ENCODE results near the gene ATF7IP.
A peak's percentile ranks its signal among the peaks of the same experiment; 100 is the strongest.
"Not testable (repeated sequence)": the region's sequence is repeated elsewhere in the genome, so short reads cannot be mapped to it uniquely, and the experiment has no call there.

Gene ATF7IP

DNA sequence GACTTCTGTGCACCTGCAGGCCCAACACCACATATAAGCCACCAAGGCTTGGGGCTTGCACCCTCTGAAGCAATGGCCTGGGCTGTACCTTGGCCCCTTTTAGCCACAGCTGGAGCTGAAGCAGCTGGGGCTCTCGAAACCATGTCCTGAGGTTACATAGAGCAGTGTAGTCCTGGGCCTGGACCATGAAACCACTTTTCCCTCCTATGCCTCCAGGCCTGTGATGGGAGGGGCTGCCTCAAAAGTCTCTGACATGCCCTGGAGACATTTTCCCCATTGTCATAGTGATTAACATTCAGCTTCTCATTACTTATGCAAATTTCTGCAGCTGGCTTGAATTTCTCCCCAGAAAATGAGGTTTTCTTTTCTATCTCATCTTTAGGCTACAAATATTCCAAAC lies 13.4 kb upstream of the ATF7IP start:
- H3K9me3 ChIP-seq (ENCODE audit: control insufficient read depth, insufficient read depth, low read length): peaks cover 18% of the 10 kb centered on the region
- not testable (repeated sequence) for H3K4me3 ChIP-seq (ENCODE audit: low read depth, low read length); H3K27me3 ChIP-seq (ENCODE audit: control insufficient read depth, insufficient read depth, low read length); H3K36me3 ChIP-seq (ENCODE audit: control insufficient read depth, insufficient read depth, low read length); H3K4me1 ChIP-seq (ENCODE audit: control insufficient read depth, insufficient read depth, low read length); H3K9ac ChIP-seq (ENCODE audit: low read depth, low read length)

DNA sequence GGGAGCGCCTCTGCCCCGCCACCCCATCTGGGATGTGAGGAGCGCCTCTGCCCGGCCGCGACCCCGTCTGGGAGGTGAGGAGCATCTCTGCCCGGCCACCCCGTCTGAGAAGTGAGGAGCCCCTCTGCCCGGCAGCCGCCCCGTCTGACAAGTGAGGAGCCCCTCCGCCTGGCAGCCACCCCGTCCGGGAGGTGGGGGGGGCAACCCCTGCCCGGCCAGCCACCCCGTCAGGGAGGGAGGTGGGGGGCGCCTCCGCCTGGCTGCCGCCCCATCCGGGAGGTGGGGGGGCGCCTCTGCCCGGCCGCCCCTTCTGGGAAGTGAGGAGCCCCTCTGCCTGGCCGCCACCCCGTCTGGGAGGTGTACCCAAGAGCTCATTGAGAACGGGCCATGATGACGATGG lies 10.8 kb upstream of the ATF7IP start:
- H3K27me3 ChIP-seq (ENCODE audit: control insufficient read depth, insufficient read depth, low read length); H3K4me1 ChIP-seq (ENCODE audit: control insufficient read depth, insufficient read depth, low read length); H3K9ac ChIP-seq (ENCODE audit: low read depth, low read length); H3K36me3 ChIP-seq (ENCODE audit: control insufficient read depth, insufficient read depth, low read length); H3K4me3 ChIP-seq (ENCODE audit: low read depth, low read length): not testable (repeated sequence)
- peaks cover 18% of the 10 kb centered on the region for H3K9me3 ChIP-seq (ENCODE audit: control insufficient read depth, insufficient read depth, low read length)

DNA sequence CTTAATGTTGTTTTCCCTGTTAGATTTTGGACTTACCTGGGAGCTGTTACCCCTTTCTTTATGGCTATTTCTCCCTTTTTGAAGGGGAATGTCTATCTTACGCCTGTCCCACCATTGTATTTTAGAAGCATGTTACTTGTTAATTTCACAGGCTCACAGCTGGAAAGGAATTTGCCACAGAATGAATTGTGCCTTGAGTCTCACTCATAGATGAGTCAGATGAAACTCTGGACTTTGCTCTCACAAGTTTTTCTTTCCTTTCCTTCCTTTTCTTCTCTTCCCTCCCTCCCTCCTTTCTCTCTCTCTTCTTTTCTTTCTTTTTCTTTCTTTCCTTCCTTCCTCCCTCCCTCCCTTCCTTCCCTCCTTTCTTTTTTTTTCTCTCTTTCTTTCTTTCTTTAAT lies 9.3 kb upstream of the ATF7IP start:
- no peak overlapping the region for H3K9ac ChIP-seq (ENCODE audit: low read depth, low read length)
- H3K4me1 ChIP-seq (ENCODE audit: control insufficient read depth, insufficient read depth, low read length): no peaks in the 10 kb centered on the region
- H3K4me3 ChIP-seq (ENCODE audit: low read depth, low read length): no peak overlapping the region
- H3K36me3 ChIP-seq (ENCODE audit: control insufficient read depth, insufficient read depth, low read length): no peaks in the 10 kb centered on the region
- no peaks in the 10 kb centered on the region for H3K27me3 ChIP-seq (ENCODE audit: control insufficient read depth, insufficient read depth, low read length)
- peaks cover 12% of the 10 kb centered on the region for H3K9me3 ChIP-seq (ENCODE audit: control insufficient read depth, insufficient read depth, low read length)

DNA sequence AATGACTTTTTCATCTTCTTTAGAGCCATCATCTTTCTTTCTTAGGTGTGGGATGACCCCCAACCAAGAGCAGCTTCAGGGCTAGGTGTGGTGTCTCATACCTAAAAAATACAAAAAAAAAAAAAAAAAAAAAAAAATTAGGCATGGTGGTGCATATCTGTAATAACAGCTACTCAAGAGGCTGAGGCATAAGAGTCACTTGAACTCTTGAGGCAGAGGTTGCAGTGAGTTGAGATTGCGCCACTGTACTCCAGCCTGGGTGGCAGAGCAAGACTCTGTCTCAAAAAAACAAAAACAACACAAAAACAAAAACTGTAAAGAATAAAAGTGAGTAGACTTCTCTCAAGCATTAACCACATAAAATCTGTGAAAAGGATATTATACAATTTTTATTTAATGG lies 8.0 kb upstream of the ATF7IP start:
- no peak overlapping the region for H3K9ac ChIP-seq (ENCODE audit: low read depth, low read length)
- H3K4me3 ChIP-seq (ENCODE audit: low read depth, low read length): no peak overlapping the region
- H3K27me3 ChIP-seq (ENCODE audit: control insufficient read depth, insufficient read depth, low read length): no peaks in the 10 kb centered on the region
- peaks cover 4% of the 10 kb centered on the region for H3K9me3 ChIP-seq (ENCODE audit: control insufficient read depth, insufficient read depth, low read length)
- no peaks in the 10 kb centered on the region for H3K36me3 ChIP-seq (ENCODE audit: control insufficient read depth, insufficient read depth, low read length)
- H3K4me1 ChIP-seq (ENCODE audit: control insufficient read depth, insufficient read depth, low read length): no peaks in the 10 kb centered on the region

DNA sequence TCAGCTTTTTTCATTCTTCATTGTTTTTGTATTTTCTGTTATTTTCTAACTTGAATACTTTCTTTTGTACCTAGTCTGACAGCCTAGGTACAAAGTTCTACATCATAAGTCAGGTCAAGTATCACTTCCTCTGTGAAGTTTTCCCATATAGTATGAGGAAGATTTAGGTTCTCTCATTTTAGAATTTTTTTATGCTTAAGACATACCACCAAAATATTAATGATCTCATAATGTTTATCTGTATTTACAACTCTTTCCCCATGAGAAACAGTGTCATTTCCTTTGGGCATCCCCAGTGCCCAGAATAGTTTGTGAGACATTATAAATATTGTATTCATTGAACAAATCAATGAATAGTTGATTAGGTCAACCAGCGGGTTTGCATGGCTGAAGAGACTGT lies 3.1 kb upstream of the ATF7IP start:
- H3K9me3 ChIP-seq (ENCODE audit: control insufficient read depth, insufficient read depth, low read length): no peaks in the 10 kb centered on the region
- H3K4me3 ChIP-seq (ENCODE audit: low read depth, low read length): no peak overlapping the region
- no peaks in the 10 kb centered on the region for H3K36me3 ChIP-seq (ENCODE audit: control insufficient read depth, insufficient read depth, low read length)
- H3K27me3 ChIP-seq (ENCODE audit: control insufficient read depth, insufficient read depth, low read length): no peaks in the 10 kb centered on the region
- no peak overlapping the region for H3K9ac ChIP-seq (ENCODE audit: low read depth, low read length)
- no peaks in the 10 kb centered on the region for H3K4me1 ChIP-seq (ENCODE audit: control insufficient read depth, insufficient read depth, low read length)

DNA sequence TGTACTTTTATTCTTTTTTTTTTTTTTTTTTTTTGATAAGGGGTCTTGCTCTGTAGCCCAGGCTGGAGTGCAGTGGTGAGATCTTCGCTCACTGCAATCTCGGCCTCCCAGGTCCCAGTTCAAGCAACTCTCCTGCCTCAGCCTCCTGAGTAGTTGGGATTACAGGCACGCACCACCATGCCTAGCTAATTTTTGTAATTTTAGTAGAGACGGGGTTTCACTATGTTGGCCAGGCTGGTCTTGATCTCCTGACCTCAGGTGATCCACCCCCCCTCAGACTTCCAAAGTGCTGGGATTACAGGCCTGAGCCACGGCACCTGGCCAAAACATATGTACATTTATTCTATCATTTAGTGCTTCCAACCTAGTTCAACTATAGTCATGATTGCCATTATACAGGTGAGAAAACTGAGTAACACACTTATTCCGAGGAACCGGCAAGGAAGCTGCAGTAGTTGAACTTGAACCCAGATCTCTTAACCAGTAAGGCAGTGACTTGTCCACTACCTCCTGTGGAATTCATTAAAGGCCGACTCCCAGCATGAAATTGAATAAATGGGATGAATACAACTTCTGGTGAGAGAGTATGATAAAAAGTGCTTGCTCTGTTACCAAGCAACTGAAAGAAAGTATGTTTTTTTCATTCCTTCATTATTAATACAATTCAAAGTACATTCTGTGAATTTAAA lies 755 bp upstream of the ATF7IP start:
- no peaks in the 10 kb centered on the region for H3K36me3 ChIP-seq (ENCODE audit: control insufficient read depth, insufficient read depth, low read length)
- H3K27me3 ChIP-seq (ENCODE audit: control insufficient read depth, insufficient read depth, low read length): no peaks in the 10 kb centered on the region
- H3K9ac ChIP-seq (ENCODE audit: low read depth, low read length): no peak overlapping the region
- no peaks in the 10 kb centered on the region for H3K4me1 ChIP-seq (ENCODE audit: control insufficient read depth, insufficient read depth, low read length)
- no peak overlapping the region for H3K4me3 ChIP-seq (ENCODE audit: low read depth, low read length)
- H3K9me3 ChIP-seq (ENCODE audit: control insufficient read depth, insufficient read depth, low read length): no peaks in the 10 kb centered on the region

DNA sequence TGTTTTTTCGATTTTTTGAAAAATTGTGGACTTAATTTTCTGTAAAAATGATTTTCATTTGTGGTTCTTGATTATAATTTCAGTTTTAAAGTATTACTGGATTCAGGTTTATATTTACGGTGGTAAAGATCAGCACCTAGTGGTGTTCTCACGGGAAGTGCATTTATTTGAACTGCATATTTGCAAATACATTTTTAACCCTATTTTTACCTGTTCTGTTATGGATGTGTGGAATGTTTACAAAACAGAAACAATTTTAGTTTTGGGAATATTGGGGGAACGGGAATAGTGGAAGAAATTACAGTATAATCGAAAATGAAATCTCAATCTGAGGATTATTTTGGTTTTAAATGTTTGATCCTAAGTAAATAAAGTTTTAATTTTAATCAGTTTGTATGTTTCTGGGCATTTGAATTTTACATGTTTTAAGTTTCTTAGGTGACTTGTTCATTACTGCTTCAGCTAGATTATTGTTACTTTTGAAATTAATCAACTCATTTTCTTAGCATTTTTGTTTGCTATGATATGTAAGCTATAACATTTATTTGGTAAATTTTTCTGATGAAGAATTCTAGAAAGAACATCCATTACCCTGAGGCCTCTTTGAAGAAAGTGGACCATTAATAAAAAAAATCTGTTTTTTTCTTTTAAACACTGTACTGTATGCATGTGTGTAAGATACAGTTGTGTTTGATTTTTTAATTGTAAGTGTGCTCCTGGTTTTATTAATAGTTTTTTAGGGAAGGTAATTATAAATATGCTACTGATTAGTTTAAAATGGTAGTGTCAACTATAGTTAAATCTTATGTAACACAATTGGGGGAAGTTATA lies 942 bp downstream of the ATF7IP start:
- Histone ChIP-seq H3K36me3 (ENCODE audit: control insufficient read depth, insufficient read depth, low read length) (no peaks in the 10 kb centered on the region), H3K9me3 (ENCODE audit: control insufficient read depth, insufficient read depth, low read length) (no peaks in the 10 kb centered on the region), H3K4me1 (ENCODE audit: control insufficient read depth, insufficient read depth, low read length) (peaks cover 2% of the 10 kb centered on the region), H3K9ac (ENCODE audit: low read depth, low read length) (peak overlapping the region; percentile 81), H3K4me3 (ENCODE audit: low read depth, low read length) (peak overlapping the region; percentile 67), H3K27me3 (ENCODE audit: control insufficient read depth, insufficient read depth, low read length) (no peaks in the 10 kb centered on the region)

DNA sequence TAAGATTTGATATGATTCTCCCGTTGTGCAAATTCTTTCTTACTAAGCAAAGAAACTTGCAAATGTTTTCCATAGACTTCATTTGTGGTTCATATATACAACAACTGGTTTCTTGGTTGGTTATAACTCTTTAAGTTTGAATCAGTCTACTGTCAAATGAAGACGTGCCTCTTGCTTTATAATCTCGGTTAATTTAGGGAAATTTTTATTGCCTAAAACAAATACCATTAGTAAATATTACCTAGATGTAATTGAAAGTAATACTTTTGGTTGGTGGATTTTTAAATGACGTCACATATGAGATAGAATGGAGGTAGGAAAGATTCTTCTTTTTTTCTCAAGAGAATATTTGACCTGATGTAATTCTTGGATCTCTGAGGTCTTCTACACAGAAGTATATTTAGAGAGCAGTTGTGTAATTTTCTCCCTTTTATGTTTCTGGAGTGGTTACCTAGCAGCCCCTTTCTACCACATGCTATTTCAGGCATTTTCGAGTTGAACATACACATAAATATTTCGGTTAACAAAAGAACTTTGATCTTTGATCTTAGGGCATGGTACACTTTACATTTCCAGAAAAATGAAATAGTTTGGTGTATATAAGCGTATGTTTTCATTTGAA lies 1.7 kb downstream of the ATF7IP start:
- H3K9me3 ChIP-seq (ENCODE audit: control insufficient read depth, insufficient read depth, low read length): no peaks in the 10 kb centered on the region
- H3K9ac ChIP-seq (ENCODE audit: low read depth, low read length): no peak overlapping the region
- peaks cover 8% of the 10 kb centered on the region for H3K4me1 ChIP-seq (ENCODE audit: control insufficient read depth, insufficient read depth, low read length)
- H3K36me3 ChIP-seq (ENCODE audit: control insufficient read depth, insufficient read depth, low read length): no peaks in the 10 kb centered on the region
- H3K27me3 ChIP-seq (ENCODE audit: control insufficient read depth, insufficient read depth, low read length): no peaks in the 10 kb centered on the region
- H3K4me3 ChIP-seq (ENCODE audit: low read depth, low read length): peak overlapping the region; percentile 67

DNA sequence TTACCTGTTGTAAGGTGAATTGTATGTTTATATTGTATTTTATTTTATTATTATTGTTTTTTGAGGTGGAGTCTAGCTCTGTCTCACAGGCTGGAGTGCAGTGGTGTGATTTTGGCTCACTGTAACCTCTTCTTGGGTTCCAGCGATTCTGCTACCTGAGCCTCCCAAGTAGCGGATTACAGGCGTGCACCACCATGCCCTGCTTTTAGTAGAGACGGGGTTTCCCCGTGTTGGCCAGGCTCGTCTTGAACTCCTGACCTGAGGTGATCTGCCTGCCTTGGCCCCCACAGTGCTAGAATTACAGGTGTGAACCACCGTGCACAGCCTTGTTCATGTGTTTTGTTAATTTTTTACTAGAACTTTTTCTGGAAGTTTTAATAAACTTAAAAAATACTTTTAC lies 3.8 kb downstream of the ATF7IP start:
- no peaks in the 10 kb centered on the region for H3K9me3 ChIP-seq (ENCODE audit: control insufficient read depth, insufficient read depth, low read length)
- H3K4me1 ChIP-seq (ENCODE audit: control insufficient read depth, insufficient read depth, low read length): peaks cover 17% of the 10 kb centered on the region
- no peak overlapping the region for H3K9ac ChIP-seq (ENCODE audit: low read depth, low read length)
- H3K4me3 ChIP-seq (ENCODE audit: low read depth, low read length): no peak overlapping the region
- H3K27me3 ChIP-seq (ENCODE audit: control insufficient read depth, insufficient read depth, low read length): no peaks in the 10 kb centered on the region
- no peaks in the 10 kb centered on the region for H3K36me3 ChIP-seq (ENCODE audit: control insufficient read depth, insufficient read depth, low read length)

DNA sequence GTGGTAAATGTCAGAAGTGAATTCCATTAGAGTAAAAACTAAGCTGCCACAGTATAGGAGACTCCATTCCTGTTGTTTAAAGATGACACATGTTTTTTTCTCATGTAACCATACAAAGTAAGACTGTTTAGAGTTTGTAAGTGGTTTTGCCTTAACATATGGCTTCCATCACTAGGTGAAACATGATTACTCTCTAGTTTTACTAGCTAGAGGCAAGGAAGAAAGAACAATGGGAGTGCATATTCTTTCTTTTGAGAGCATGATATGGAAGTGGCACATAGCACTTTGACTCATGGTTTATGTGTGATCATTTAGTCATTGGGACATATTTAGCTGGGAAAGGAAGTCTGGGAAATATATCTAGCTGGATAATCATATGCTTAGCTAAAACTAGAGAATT lies 7.7 kb downstream of the ATF7IP start:
- Histone ChIP-seq H3K4me3 (ENCODE audit: low read depth, low read length) (no peak overlapping the region), H3K27me3 (ENCODE audit: control insufficient read depth, insufficient read depth, low read length) (no peaks in the 10 kb centered on the region), H3K9me3 (ENCODE audit: control insufficient read depth, insufficient read depth, low read length) (no peaks in the 10 kb centered on the region), H3K36me3 (ENCODE audit: control insufficient read depth, insufficient read depth, low read length) (peaks cover 4% of the 10 kb centered on the region), H3K4me1 (ENCODE audit: control insufficient read depth, insufficient read depth, low read length) (peaks cover 29% of the 10 kb centered on the region), H3K9ac (ENCODE audit: low read depth, low read length) (no peak overlapping the region)

DNA sequence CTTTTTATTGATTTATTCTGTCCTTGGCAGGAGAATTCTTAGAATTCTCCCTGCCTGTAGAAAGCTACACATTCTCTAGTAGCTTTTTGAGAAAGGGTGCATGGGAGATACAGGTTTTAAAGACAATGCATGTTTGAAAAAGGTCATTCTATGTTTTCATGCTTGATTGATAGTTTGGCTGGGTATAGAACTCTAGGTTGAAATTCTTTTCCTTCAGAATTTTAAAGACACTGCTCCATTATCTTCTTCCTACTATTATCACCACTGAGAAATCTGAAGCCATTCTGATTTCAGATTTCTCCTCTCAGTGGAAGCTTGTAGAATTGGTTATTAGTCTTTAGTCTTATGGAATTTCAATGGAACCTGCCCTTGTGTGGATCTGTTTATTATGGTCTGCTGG lies 14.0 kb downstream of the ATF7IP start:
- Histone ChIP-seq H3K9ac (ENCODE audit: low read depth, low read length) (no peak overlapping the region), H3K4me3 (ENCODE audit: low read depth, low read length) (no peak overlapping the region), H3K9me3 (ENCODE audit: control insufficient read depth, insufficient read depth, low read length) (no peaks in the 10 kb centered on the region), H3K36me3 (ENCODE audit: control insufficient read depth, insufficient read depth, low read length) (peaks cover 4% of the 10 kb centered on the region), H3K27me3 (ENCODE audit: control insufficient read depth, insufficient read depth, low read length) (no peaks in the 10 kb centered on the region), H3K4me1 (ENCODE audit: control insufficient read depth, insufficient read depth, low read length) (peaks cover 23% of the 10 kb centered on the region)

Data from iPS-15b (cell line).